ENCODE results near the gene NPLOC4.

DNA sequence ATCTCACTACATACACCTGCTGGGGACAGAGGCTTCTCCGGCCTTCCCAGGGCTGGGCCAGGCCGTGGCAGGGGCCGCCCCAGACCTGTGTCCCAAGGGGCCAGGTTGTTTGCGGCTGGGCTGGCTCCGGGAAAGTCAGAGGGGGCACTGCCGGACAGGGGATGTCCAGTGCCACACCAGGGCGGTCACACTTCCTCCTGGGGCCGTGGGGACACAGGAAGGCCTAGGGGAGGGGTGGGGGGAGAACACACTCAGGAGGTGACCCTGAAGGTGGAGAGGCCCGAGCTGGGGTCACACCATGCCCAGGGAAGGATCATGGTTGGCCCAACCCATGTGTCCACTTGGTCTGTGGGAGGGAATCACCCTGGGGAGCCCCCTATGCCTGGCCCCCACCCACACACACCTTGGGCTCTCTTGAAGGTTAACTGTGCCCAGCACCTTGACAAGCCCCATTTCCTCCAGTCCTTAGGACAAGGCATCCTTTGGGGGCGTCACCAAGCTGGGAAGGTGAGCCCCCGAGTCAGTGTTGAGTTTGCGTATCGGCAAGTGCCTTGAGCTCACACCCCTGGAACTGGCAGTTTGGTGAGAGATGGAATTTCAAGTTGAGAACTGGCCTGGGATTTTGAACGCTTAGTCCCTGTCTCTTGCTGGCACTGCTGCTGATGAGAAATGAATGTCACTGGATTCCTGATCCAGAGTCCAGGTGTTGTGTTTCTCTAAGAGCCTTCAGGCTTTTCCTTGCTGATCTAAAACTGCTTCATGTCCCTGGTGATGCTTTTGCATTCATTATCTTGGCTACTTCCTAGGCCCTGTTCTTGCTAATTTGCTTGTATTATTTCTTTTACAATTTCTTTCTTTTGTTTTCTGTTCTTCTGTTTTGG lies 116.7 kb downstream of the NPLOC4 start:
- TF ChIP-seq CTCF (conservative IDR thresholded peaks at IDR 0.05 in 1 of 2, IDR thresholded peaks at IDR 0.05 in 1 of 2; ENCODE audit: extremely low read depth in 1 of 2, insufficient read depth in 1 of 2, low read depth in 1 of 2, low read length in 2 of 2) (no peak), EZH2 (IDR thresholded peaks at IDR 0.05; ENCODE audit: borderline replicate concordance, low read length) (no peak)
